ENCODE data around the gene SAMD4A.

Gene SAMD4A

DNA sequence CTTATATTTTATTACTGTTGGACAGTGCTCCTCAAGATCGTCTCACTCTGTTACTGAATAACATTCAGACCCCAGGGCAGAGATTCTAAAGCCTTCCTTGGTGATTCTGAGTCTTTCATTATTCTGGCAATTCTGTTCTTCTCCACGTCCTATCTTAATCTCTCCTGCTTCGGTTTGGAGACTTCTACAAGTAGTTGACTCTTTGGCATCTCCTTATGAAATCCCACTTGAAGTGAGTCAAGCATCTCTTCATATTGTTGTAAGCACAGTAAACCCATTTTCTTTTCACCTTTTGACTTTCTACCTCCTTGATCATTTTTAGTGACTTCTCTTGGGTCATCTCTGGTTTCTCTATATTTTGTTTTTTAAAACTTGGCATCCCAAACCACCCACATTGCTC, 132.8 kb downstream of the SAMD4A start:
- no peak overlapping the region for H3K27ac ChIP-seq
- TF ChIP-seq, protein P1, sequence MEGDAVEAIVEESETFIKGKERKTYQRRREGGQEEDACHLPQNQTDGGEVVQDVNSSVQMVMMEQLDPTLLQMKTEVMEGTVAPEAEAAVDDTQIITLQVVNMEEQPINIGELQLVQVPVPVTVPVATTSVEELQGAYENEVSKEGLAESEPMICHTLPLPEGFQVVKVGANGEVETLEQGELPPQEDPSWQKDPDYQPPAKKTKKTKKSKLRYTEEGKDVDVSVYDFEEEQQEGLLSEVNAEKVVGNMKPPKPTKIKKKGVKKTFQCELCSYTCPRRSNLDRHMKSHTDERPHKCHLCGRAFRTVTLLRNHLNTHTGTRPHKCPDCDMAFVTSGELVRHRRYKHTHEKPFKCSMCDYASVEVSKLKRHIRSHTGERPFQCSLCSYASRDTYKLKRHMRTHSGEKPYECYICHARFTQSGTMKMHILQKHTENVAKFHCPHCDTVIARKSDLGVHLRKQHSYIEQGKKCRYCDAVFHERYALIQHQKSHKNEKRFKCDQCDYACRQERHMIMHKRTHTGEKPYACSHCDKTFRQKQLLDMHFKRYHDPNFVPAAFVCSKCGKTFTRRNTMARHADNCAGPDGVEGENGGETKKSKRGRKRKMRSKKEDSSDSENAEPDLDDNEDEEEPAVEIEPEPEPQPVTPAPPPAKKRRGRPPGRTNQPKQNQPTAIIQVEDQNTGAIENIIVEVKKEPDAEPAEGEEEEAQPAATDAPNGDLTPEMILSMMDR (conservative IDR thresholded peaks at IDR 0.05): no peak

DNA sequence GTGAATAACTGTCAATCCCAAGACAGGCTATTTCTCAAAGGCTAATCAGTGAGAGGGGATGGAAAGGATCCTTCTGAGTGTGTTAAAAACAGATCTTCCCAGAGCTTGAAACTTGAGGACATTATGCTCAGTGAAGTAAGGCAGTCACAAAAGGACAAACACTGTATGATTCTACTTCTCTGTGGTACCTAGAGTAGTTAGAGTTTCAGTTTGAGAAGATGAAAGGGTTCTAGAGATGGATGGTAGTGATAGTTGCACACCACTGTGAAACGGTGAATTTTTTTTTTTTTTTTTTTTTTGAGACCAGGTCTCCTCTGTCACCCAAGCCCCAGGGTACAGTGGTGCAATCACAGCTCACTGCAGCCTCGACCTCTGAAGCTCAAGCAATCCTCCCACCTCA, 133.8 kb downstream of the SAMD4A start:
- H3K27ac ChIP-seq: no peak overlapping the region
- TF ChIP-seq, protein P1 (conservative IDR thresholded peaks at IDR 0.05): no peak

DNA sequence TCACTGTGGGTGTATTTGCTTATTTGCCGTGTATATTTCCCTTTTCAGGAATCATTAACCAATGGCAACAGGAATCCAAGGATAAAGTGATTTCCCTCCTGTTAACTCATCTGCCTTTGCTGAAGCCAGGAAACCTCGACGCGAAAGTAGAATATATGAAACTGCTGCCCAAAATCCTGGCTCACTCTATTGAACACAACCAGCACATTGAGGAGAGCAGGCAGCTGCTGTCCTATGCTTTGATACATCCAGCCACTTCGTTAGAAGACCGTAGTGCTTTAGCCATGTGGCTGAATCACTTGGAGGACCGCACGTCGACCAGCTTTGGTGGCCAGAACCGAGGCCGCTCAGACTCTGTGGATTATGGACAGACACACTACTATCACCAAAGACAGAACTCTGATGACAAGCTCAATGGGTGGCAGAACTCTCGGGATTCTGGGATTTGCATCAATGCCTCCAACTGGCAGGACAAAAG, 135.1 kb downstream of the SAMD4A start:
- TF ChIP-seq, protein P1 (conservative IDR thresholded peaks at IDR 0.05): no peak
- H3K27ac ChIP-seq: no peak overlapping the region

- TF ChIP-seq, protein P1 (conservative IDR thresholded peaks at IDR 0.05): no peak
- no peak overlapping the region for H3K27ac ChIP-seq
Measured at GRCh38 chr14:54702492-54702891, 135.6 kb downstream of the SAMD4A start.

GRCh38 chr14:54703082-54703481, 136.2 kb downstream of the SAMD4A start:
- TF ChIP-seq, protein P1 (conservative IDR thresholded peaks at IDR 0.05): no peak

GRCh38 chr14:54703724-54704123, 136.8 kb downstream of the SAMD4A start:
- no peak overlapping the region for H3K27ac ChIP-seq
- TF ChIP-seq, protein P1 (conservative IDR thresholded peaks at IDR 0.05): no peak

More at GRCh38 chr14:54703082-54703481, 136.2 kb downstream of the SAMD4A start:
- no peak overlapping the region for H3K27ac ChIP-seq

- TF ChIP-seq, protein P1 (conservative IDR thresholded peaks at IDR 0.05): no peak
- H3K27ac ChIP-seq: no peak overlapping the region
Measured at GRCh38 chr14:54704768-54705167, 137.8 kb downstream of the SAMD4A start.

Data from VCaP (cell line).